A549 (cell line): ENCODE results near the gene SHROOM4. TPM values are rescaled to one million over a fixed set of nuclear protein-coding genes. Genes with fewer than 3 reads are reported as not detected.

ENCODE experiments used
- ATAC-seq, 2 experiments: fragments of 200-7000 bp in 1 of 2; fragments of >200 bp in 1 of 2; cut with Nextera tagmentation in 1 of 2; cut with Tn5 transposase in 1 of 2; 3 replicates each; pipeline versions ENCODE4 v1.8.0 to v1.9.1; 2018 to 2020; ENCODE audit warnings: mild to moderate bottlenecking in 1 of 2, moderate library complexity in 1 of 2
- CTCF ChIA-PET: fragments of 300-600 bp; sonication (Branson Sonifier 250); formaldehyde crosslinking; extraction: SDS; loops from one replicate; lab custom pipeline; 2021; ENCODE audit warnings: antibody characterized with exemption, inconsistent platforms; lab: Yijun Ruan, JAX
- POLR2A ChIA-PET: fragments of 350-600 bp; formaldehyde crosslinking; extraction: SDS; loops from one replicate; lab custom pipeline; 2021; ENCODE audit warnings: antibody characterized with exemption, inconsistent platforms; lab: Yijun Ruan, JAX
- DNase-seq, 2 experiments: peaks; one replicate each; pipeline versions ENCODE4 v3.0.0 to v3.0.0-alpha.2; 2011 to 2016; ENCODE audit warnings: low read depth in 1 of 2, low spot score in 1 of 2
- FAIRE-seq: peaks from 2 replicates; lab custom pipeline; 2011; peaks lifted over from hg19 to GRCh38; lab: Jason Lieb, UNC
- H3K27ac ChIP-seq, 2 experiments: fragments of >200 bp; sonication (Bioruptor Twin); formaldehyde crosslinking; 3 replicates each; pipeline ENCODE4 v1.5.1; 2016 to 2017
- H3K4me1 ChIP-seq: fragments of >200 bp; sonication (Bioruptor Twin); formaldehyde crosslinking; 3 replicates; pipeline ENCODE4 v1.6.1; 2016
- H3K4me2 ChIP-seq: fragments of >200 bp; sonication (Bioruptor Twin); formaldehyde crosslinking; 3 replicates; pipeline ENCODE4 v1.6.1; 2016
- H3K4me3 ChIP-seq: fragments of >200 bp; sonication (Bioruptor Twin); formaldehyde crosslinking; 3 replicates; pipeline ENCODE4 v1.5.1; 2016
- H3K9me3 ChIP-seq: fragments of >200 bp; sonication (Bioruptor Twin); formaldehyde crosslinking; 3 replicates; pipeline ENCODE4 v1.6.1; 2016
- CBX2 ChIP-seq: fragments of 200-600 bp; sonication (generic); IDR thresholded peaks from 2 replicates; pipeline ENCODE4 v1.6.1; 2016; ENCODE audit warnings: low read depth, mild to moderate bottlenecking, borderline replicate concordance
- EHMT2 ChIP-seq: fragments of 200-600 bp; sonication (generic); IDR thresholded peaks from 2 replicates; pipeline ENCODE4 v1.6.1; 2016; ENCODE audit warnings: antibody characterized with exemption, low read depth, mild to moderate bottlenecking, moderate library complexity
- GATA3 ChIP-seq: IDR thresholded peaks from 2 replicates; pipeline ENCODE4 v1.6.1; 2012; ENCODE audit warnings: borderline replicate concordance
- HDAC2 ChIP-seq: fragments of 200-600 bp; sonication (generic); IDR thresholded peaks from 2 replicates; pipeline ENCODE4 v1.6.1; 2016
- HOXB13 ChIP-seq: fragments of 250-450 bp; sonication (Bioruptor Pico); IDR thresholded peaks from 2 replicates; pipeline ENCODE4 v1.5.0; 2020; ENCODE audit warnings: low read depth, mild to moderate bottlenecking, moderate library complexity
- HOXB5 ChIP-seq: fragments of 250-450 bp; sonication (Bioruptor Pico); IDR thresholded peaks from 2 replicates; pipeline ENCODE4 v1.5.0; 2020; ENCODE audit warnings: mild to moderate bottlenecking, moderate library complexity
- KDM1A ChIP-seq: fragments of 200-600 bp; sonication (generic); IDR thresholded peaks from 2 replicates; pipeline ENCODE4 v1.6.1; 2016; ENCODE audit warnings: low read depth, mild to moderate bottlenecking
- KDM5A ChIP-seq: fragments of 200-600 bp; sonication (generic); IDR thresholded peaks from 2 replicates; pipeline ENCODE4 v1.6.1; 2016; ENCODE audit warnings: antibody characterized with exemption, mild to moderate bottlenecking
- MAFK ChIP-seq: fragments of 450-650 bp; IDR thresholded peaks from 2 replicates; pipeline ENCODE4 v1.6.1; 2014; ENCODE audit not compliant: partially characterized antibody
- NPAS2 ChIP-seq: fragments of 250-450 bp; sonication (Bioruptor Pico); IDR thresholded peaks from 2 replicates; pipeline ENCODE4 v1.8.0; 2022; ENCODE audit warnings: mild to moderate bottlenecking, moderate library complexity, borderline replicate concordance
- NR3C1 ChIP-seq: fragments of >200 bp; sonication (Bioruptor Twin); formaldehyde crosslinking; IDR thresholded peaks from 3 replicates; pipeline ENCODE4 v1.6.1; 2017
- PHF8 ChIP-seq: fragments of 200-600 bp; sonication (generic); IDR thresholded peaks from 2 replicates; pipeline ENCODE4 v1.6.1; 2016; ENCODE audit warnings: low read depth, mild to moderate bottlenecking, antibody characterized with exemption, moderate library complexity, borderline replicate concordance
- RFX5 ChIP-seq: fragments of 450-650 bp; IDR thresholded peaks from 2 replicates; pipeline ENCODE4 v1.7.1; 2014; ENCODE audit warnings: antibody characterized with exemption, mild to moderate bottlenecking, moderate library complexity
- USF2 ChIP-seq: fragments of 450-650 bp; IDR thresholded peaks from 2 replicates; pipeline ENCODE4 v1.6.1; 2014; ENCODE audit warnings: antibody characterized with exemption
- ZNF302 ChIP-seq: fragments of 250-450 bp; sonication (Bioruptor Pico); IDR thresholded peaks from 2 replicates; pipeline ENCODE4 v1.9.0; 2021; ENCODE audit warnings: inconsistent platforms, mild to moderate bottlenecking, moderate library complexity
- WGBS: methylation state at CpG from one replicate; pipeline ENCODE4 v1.1.6; 2017; ENCODE audit errors: missing lambda C conversion rate; 5-methylcytosine and 5-hydroxymethylcytosine counted together
- polyA plus RNA-seq, 4 experiments: library from polyadenylated mRNA; depleted of rRNA in 3 of 4; stranded (reverse); fragments of >200 nt; fragmentation: RNase III in 1 of 4; extraction: RNeasy Plus Mini Kit Qiagen cat#74134 plus additional on column Dnase treatment in 1 of 4; gene quantifications; 2 replicates in 3 of 4; 3 replicates in 1 of 4; pipeline ENCODE4 v1.2.3, GENCODE V29; 2011 to 2017
- TF ChIP-seq, protein P1 (sequence below): fragments of 200-600 bp; sonication (generic); IDR thresholded peaks from 2 replicates; pipeline ENCODE4 v1.6.1; 2016; ENCODE audit warnings: antibody characterized with exemption, mild to moderate bottlenecking, moderate library complexity
- TF ChIP-seq, protein P2 (sequence below): fragments of >200 bp; sonication (Bioruptor Twin); formaldehyde crosslinking; IDR thresholded peaks from 3 replicates; pipeline ENCODE4 v1.6.1; 2016
- TF ChIP-seq, protein P3 (sequence below): fragments of >200 bp; sonication (Bioruptor Twin); formaldehyde crosslinking; IDR thresholded peaks from 3 replicates; pipeline ENCODE4 v1.5.1; 2016
- TF ChIP-seq, protein P4 (sequence below): fragments of 250-450 bp; sonication (Bioruptor Pico); IDR thresholded peaks from 2 replicates; pipeline ENCODE4 v1.5.0; 2020; ENCODE audit warnings: low read depth, mild to moderate bottlenecking, moderate library complexity

The SHROOM4 gene
- polyA plus RNA-seq, 2 of the 4 experiments (the other 2 are of a cell fraction) = not detected

DNA sequence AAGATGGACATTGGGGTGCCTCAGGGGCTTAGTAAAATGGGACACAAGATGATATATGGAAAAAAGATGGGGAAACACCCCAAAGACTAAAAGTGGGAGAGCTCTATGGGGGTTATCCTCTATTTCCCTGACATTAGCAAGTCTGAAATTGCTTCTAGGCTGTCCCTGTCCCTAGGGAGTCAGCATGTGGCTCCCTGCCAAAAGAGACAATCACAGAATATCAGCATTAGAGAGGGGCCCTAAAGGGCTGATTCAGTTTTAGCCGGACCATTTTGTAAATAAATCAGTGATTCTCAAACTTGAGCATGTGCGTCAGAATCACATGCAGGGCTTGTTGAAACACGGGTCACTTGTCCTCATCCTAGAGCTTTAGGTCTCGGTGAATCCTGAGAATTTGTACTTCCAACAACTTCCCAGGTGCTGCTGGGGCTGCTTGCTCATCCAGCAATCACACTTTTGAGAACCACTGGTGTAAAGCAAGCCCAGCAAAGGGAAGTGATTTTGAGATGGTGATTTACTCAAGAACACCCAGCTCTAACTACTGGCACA lies 178.1 kb downstream of the SHROOM4 start:
- H3K4me2 ChIP-seq = no peak overlapping the region
- no peaks in the 10 kb centered on the region for H3K4me1 ChIP-seq
- DNase-seq (no peak), ATAC-seq (no peak), FAIRE-seq (no peak)
- TF ChIP-seq RFX5 (no peak), KDM5A (no peak), USF2 (no peak), HDAC2 (no peak), NR3C1 (no peak), HOXB5 (CRISPR knock-in tag) (no peak), EHMT2 (no peak)
- TF ChIP-seq, protein P1, sequence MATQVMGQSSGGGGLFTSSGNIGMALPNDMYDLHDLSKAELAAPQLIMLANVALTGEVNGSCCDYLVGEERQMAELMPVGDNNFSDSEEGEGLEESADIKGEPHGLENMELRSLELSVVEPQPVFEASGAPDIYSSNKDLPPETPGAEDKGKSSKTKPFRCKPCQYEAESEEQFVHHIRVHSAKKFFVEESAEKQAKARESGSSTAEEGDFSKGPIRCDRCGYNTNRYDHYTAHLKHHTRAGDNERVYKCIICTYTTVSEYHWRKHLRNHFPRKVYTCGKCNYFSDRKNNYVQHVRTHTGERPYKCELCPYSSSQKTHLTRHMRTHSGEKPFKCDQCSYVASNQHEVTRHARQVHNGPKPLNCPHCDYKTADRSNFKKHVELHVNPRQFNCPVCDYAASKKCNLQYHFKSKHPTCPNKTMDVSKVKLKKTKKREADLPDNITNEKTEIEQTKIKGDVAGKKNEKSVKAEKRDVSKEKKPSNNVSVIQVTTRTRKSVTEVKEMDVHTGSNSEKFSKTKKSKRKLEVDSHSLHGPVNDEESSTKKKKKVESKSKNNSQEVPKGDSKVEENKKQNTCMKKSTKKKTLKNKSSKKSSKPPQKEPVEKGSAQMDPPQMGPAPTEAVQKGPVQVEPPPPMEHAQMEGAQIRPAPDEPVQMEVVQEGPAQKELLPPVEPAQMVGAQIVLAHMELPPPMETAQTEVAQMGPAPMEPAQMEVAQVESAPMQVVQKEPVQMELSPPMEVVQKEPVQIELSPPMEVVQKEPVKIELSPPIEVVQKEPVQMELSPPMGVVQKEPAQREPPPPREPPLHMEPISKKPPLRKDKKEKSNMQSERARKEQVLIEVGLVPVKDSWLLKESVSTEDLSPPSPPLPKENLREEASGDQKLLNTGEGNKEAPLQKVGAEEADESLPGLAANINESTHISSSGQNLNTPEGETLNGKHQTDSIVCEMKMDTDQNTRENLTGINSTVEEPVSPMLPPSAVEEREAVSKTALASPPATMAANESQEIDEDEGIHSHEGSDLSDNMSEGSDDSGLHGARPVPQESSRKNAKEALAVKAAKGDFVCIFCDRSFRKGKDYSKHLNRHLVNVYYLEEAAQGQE = no peak
- H3K9me3 ChIP-seq = no peaks in the 10 kb centered on the region
- whole genome bisulfite sequencing = 28% methylated on average over 4 of the region's 4 CpGs
- CTCF ChIA-PET = interaction anchor here (1.2 kb wide), 1 partner anchor 111 kb away, joined by 3 read pairs; no protein-coding TSS in a partner anchor
- H3K27ac ChIP-seq = no peak overlapping the region
- POLR2A ChIA-PET = no interaction called here
- H3K4me3 ChIP-seq = no peak overlapping the region

GRCh38 chrX:50635162-50635561 lies 178.8 kb downstream of the SHROOM4 start:
- no peak overlapping the region for H3K4me2 ChIP-seq
- FAIRE-seq (no peak), ATAC-seq (no peak), DNase-seq (no peak)
- H3K27ac ChIP-seq = no peak overlapping the region
- H3K4me3 ChIP-seq = no peak overlapping the region
- H3K9me3 ChIP-seq = no peaks in the 10 kb centered on the region
- CTCF ChIA-PET = no interaction called here
- H3K4me1 ChIP-seq = no peaks in the 10 kb centered on the region
- POLR2A ChIA-PET = no interaction called here
- TF ChIP-seq PHF8 (no peak), GATA3 (no peak), CBX2 (no peak), HOXB13 (CRISPR knock-in tag) (no peak), MAFK (no peak), ZNF302 (CRISPR knock-in tag) (no peak), NPAS2 (CRISPR knock-in tag) (no peak), KDM1A (no peak)
- TF ChIP-seq, protein P2, sequence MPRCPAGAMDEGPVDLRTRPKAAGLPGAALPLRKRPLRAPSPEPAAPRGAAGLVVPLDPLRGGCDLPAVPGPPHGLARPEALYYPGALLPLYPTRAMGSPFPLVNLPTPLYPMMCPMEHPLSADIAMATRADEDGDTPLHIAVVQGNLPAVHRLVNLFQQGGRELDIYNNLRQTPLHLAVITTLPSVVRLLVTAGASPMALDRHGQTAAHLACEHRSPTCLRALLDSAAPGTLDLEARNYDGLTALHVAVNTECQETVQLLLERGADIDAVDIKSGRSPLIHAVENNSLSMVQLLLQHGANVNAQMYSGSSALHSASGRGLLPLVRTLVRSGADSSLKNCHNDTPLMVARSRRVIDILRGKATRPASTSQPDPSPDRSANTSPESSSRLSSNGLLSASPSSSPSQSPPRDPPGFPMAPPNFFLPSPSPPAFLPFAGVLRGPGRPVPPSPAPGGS = no peak
- TF ChIP-seq, protein P3, sequence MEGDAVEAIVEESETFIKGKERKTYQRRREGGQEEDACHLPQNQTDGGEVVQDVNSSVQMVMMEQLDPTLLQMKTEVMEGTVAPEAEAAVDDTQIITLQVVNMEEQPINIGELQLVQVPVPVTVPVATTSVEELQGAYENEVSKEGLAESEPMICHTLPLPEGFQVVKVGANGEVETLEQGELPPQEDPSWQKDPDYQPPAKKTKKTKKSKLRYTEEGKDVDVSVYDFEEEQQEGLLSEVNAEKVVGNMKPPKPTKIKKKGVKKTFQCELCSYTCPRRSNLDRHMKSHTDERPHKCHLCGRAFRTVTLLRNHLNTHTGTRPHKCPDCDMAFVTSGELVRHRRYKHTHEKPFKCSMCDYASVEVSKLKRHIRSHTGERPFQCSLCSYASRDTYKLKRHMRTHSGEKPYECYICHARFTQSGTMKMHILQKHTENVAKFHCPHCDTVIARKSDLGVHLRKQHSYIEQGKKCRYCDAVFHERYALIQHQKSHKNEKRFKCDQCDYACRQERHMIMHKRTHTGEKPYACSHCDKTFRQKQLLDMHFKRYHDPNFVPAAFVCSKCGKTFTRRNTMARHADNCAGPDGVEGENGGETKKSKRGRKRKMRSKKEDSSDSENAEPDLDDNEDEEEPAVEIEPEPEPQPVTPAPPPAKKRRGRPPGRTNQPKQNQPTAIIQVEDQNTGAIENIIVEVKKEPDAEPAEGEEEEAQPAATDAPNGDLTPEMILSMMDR = no peak
- TF ChIP-seq, protein P4, sequence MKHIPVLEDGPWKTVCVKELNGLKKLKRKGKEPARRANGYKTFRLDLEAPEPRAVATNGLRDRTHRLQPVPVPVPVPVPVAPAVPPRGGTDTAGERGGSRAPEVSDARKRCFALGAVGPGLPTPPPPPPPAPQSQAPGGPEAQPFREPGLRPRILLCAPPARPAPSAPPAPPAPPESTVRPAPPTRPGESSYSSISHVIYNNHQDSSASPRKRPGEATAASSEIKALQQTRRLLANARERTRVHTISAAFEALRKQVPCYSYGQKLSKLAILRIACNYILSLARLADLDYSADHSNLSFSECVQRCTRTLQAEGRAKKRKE (CRISPR knock-in tag) = no peak
- WGBS = no CpG with 5 or more reads among the region's 9 CpGs
